C4-2B (cell line): ENCODE results near the gene IFIH1.
A peak's percentile ranks its signal among the peaks of the same experiment; 100 is the strongest.

ENCODE experiments used
- H3K27ac ChIP-seq: fragments of 450-650 bp; 2 replicates; pipeline ENCODE4 v1.5.1; 2017
- CTCF ChIP-seq: fragments of 450-650 bp; conservative IDR thresholded peaks from 2 replicates; pipeline ENCODE4 v1.5.1; 2017; ENCODE audit warnings: mild to moderate bottlenecking
- ZFX ChIP-seq: fragments of 450-650 bp; IDR thresholded peaks from 2 replicates; pipeline ENCODE4 v1.6.1; 2017

IFIH1 gene

GRCh38 chr2:162308747-162309503 is 9.6 kb downstream of the IFIH1 start:
- TF ChIP-seq CTCF (no peak), ZFX (no peak)
- no peak overlapping the region for H3K27ac ChIP-seq

- no peak for TF ChIP-seq ZFX
- no peak for TF ChIP-seq CTCF
Observed at GRCh38 chr2:162305901-162306300, 12.6 kb downstream of the IFIH1 start.

GRCh38 chr2:162301877-162302276 is 16.6 kb downstream of the IFIH1 start:
- no peak overlapping the region for H3K27ac ChIP-seq
- TF ChIP-seq ZFX, result no peak
- TF ChIP-seq CTCF, result no peak

More at GRCh38 chr2:162305901-162306300, 12.6 kb downstream of the IFIH1 start:
- H3K27ac ChIP-seq, result no peak overlapping the region

GRCh38 chr2:162301151-162301804 is 17.2 kb downstream of the IFIH1 start:
- H3K27ac ChIP-seq, result no peak overlapping the region
- TF ChIP-seq CTCF (peak; percentile 87), ZFX (no peak)

GRCh38 chr2:162300266-162300665 is 18.2 kb downstream of the IFIH1 start:
- no peak overlapping the region for H3K27ac ChIP-seq
- TF ChIP-seq CTCF, result no peak
- TF ChIP-seq ZFX, result no peak

- TF ChIP-seq ZFX (no peak), CTCF (no peak)
- H3K27ac ChIP-seq, result no peak overlapping the region
Observed at GRCh38 chr2:162298669-162299335, 19.7 kb downstream of the IFIH1 start.

GRCh38 chr2:162297925-162298552 is 20.4 kb downstream of the IFIH1 start:
- TF ChIP-seq CTCF (peak; percentile 84), ZFX (no peak)
- no peak overlapping the region for H3K27ac ChIP-seq
